Keratinocyte (primary cell): ENCODE data around the gene SYT1. TPM values are rescaled to one million over a fixed set of nuclear protein-coding genes. Genes with fewer than 3 reads are reported as not detected.

Experiments used
- DNase-seq: peaks from one replicate; pipeline ENCODE4 v3.0.0-alpha.2; 2011; ENCODE audit warnings: low read depth, missing footprints, low spot score
- FAIRE-seq: peaks from 2 replicates; lab custom pipeline; 2011; peaks lifted over from hg19 to GRCh38; lab: Jason Lieb, UNC
- H2AFZ ChIP-seq: 2 replicates; pipeline ENCODE4 v1.6.0; 2012; ENCODE audit warnings: low read length, control low read depth, inconsistent platforms; ENCODE audit not compliant: control insufficient read depth
- H3K27ac ChIP-seq: 2 replicates; pipeline ENCODE4 v1.5.1; 2011; ENCODE audit warnings: low read length; ENCODE audit not compliant: control insufficient read depth, insufficient read depth
- H3K27me3 ChIP-seq: 3 replicates; pipeline ENCODE4 v1.6.0; 2011; ENCODE audit warnings: low read length; ENCODE audit not compliant: control insufficient read depth, insufficient read depth; ENCODE audit errors: extremely low read depth
- H3K36me3 ChIP-seq, 2 experiments: 2 replicates in 1 of 2; 3 replicates in 1 of 2; pipeline ENCODE4 v1.5.1; 2011; ENCODE audit warnings: low read length in 2 of 2, mild to moderate bottlenecking in 1 of 2; ENCODE audit not compliant: control insufficient read depth in 2 of 2, insufficient read depth in 2 of 2; ENCODE audit errors: extremely low read depth in 1 of 2
- H3K4me1 ChIP-seq: 3 replicates; pipeline ENCODE4 v1.5.1; 2011; ENCODE audit warnings: low read length; ENCODE audit not compliant: control insufficient read depth, insufficient read depth; ENCODE audit errors: extremely low read depth
- H3K4me2 ChIP-seq: 3 replicates; pipeline ENCODE4 v1.6.0; 2011; ENCODE audit warnings: low read depth, low read length; ENCODE audit not compliant: control insufficient read depth, insufficient read depth; ENCODE audit errors: extremely low read depth
- H3K4me3 ChIP-seq, 3 experiments: fragments of 200-600 bp in 1 of 3; sonication (generic) in 1 of 3; 2 replicates in 2 of 3; 3 replicates in 1 of 3; pipeline ENCODE4 v1.5.1; 2011 to 2016; ENCODE audit warnings: low read length in 3 of 3, mild to moderate bottlenecking in 3 of 3, control low read depth in 2 of 3, inconsistent platforms in 1 of 3, low read depth in 1 of 3, mixed read lengths in 1 of 3, mixed run types in 1 of 3, moderate library complexity in 1 of 3; ENCODE audit not compliant: control insufficient read depth in 2 of 3, insufficient read depth in 2 of 3; ENCODE audit errors: extremely low read depth in 1 of 3
- H3K79me2 ChIP-seq: 2 replicates; pipeline ENCODE4 v1.6.0; 2012; ENCODE audit warnings: low read length; ENCODE audit not compliant: control insufficient read depth, insufficient read depth
- H3K9ac ChIP-seq: 3 replicates; pipeline ENCODE4 v1.6.0; 2011; ENCODE audit warnings: low read length; ENCODE audit not compliant: control insufficient read depth, insufficient read depth; ENCODE audit errors: extremely low read depth
- H3K9me1 ChIP-seq: 3 replicates; pipeline ENCODE4 v1.6.0; 2011; ENCODE audit warnings: low read length; ENCODE audit not compliant: control insufficient read depth, insufficient read depth; ENCODE audit errors: extremely low read depth
- H3K9me3 ChIP-seq: 2 replicates; pipeline ENCODE4 v1.5.1; 2012; ENCODE audit warnings: low read depth, low read length; ENCODE audit not compliant: control insufficient read depth
- H4K20me1 ChIP-seq: 3 replicates; pipeline ENCODE4 v1.6.0; 2011; ENCODE audit warnings: low read length; ENCODE audit not compliant: control insufficient read depth, insufficient read depth; ENCODE audit errors: extremely low read depth
- CTCF ChIP-seq, 3 experiments: IDR thresholded peaks in 1 of 3; conservative IDR thresholded peaks in 1 of 3; optimal IDR thresholded peaks in 1 of 3; 2 replicates in 2 of 3; 3 replicates in 1 of 3; pipeline versions ENCODE3 to v1.5.1; 2011; ENCODE audit warnings: low read length in 3 of 3, mild to moderate bottlenecking in 3 of 3, moderate library complexity in 2 of 3, control low read depth in 1 of 3, inconsistent platforms in 1 of 3; ENCODE audit not compliant: insufficient read depth in 2 of 3; ENCODE audit errors: extremely low read depth in 1 of 3
- EZH2 ChIP-seq: IDR thresholded peaks from one replicate; pipeline ENCODE4 v1.6.1; 2012; ENCODE audit warnings: inconsistent platforms, mild to moderate bottlenecking, low read length, moderate library complexity
- dilution Hi-C: fragments of 300-500 bp; cut with MboI; formaldehyde crosslinking; loops from one replicate; pipeline ENCODE4 v1.7.0; 2020; ENCODE audit warnings: low sequenced_read_pairs; ENCODE audit not compliant: extremely low pct_ligation_motif_present
- polyA plus RNA-seq, 5 experiments: library from polyadenylated mRNA; depleted of rRNA in 3 of 5; stranded (reverse) in 3 of 5; stranded (forward) in 1 of 5; unstranded in 1 of 5; fragments of >200 nt; gene quantifications; 1 replicate in 1 of 5; 2 replicates in 3 of 5; 3 replicates in 1 of 5; pipeline versions ENCODE4 v1.2.1 to v1.2.3, GENCODE V29; 2011 to 2012; ENCODE audit warnings: missing spikeins in 2 of 5, low read depth in 1 of 5, low replicate concordance in 1 of 5

SYT1 gene
- polyA plus RNA-seq, 1 donor (not counting 4 experiments of a cell fraction or from before 2014, with no cell fraction given), result 6.1 TPM

GRCh38 chr12:79326663-79327062 lies 462.1 kb downstream of the SYT1 start:
- Histone ChIP-seq H3K9me3 (no peaks in the 10 kb centered on the region), H3K4me1 (no peaks in the 10 kb centered on the region), H3K4me2 (no peak overlapping the region), H3K27me3 (no peaks in the 10 kb centered on the region), H2AFZ (no peak overlapping the region), H4K20me1 (no peaks in the 10 kb centered on the region), H3K79me2 (no peaks in the 10 kb centered on the region), H3K36me3 (no peaks in the 10 kb centered on the region), H3K9me1 (no peaks in the 10 kb centered on the region), H3K4me3 (no peak overlapping the region), H3K27ac (no peak overlapping the region), H3K9ac (no peak overlapping the region)
- no peak for FAIRE-seq
- dilution Hi-C loops, result no loop called here
- no peak for DNase-seq
- no peak for TF ChIP-seq EZH2
- TF ChIP-seq CTCF (optimal IDR thresholded peaks at IDR 0.05 in 1 of 3, IDR thresholded peaks at IDR 0.05 in 1 of 3, conservative IDR thresholded peaks at IDR 0.05 in 1 of 3; ENCODE audit: extremely low read depth in 1 of 3, insufficient read depth in 2 of 3, low read length in 3 of 3), result no peak

GRCh38 chr12:79327465-79327864 lies 462.9 kb downstream of the SYT1 start:
- Histone ChIP-seq H3K9ac (no peak overlapping the region), H3K36me3 (no peaks in the 10 kb centered on the region), H3K4me2 (no peak overlapping the region), H3K79me2 (no peaks in the 10 kb centered on the region), H3K9me1 (no peaks in the 10 kb centered on the region), H4K20me1 (no peaks in the 10 kb centered on the region), H3K4me1 (no peaks in the 10 kb centered on the region), H2AFZ (no peak overlapping the region), H3K4me3 (no peak overlapping the region), H3K27ac (no peak overlapping the region), H3K27me3 (no peaks in the 10 kb centered on the region), H3K9me3 (no peaks in the 10 kb centered on the region)
- DNase-seq (no peak), FAIRE-seq (no peak)
- TF ChIP-seq CTCF (optimal IDR thresholded peaks at IDR 0.05 in 1 of 3, IDR thresholded peaks at IDR 0.05 in 1 of 3, conservative IDR thresholded peaks at IDR 0.05 in 1 of 3; ENCODE audit: extremely low read depth in 1 of 3, insufficient read depth in 2 of 3, low read length in 3 of 3) (no peak), EZH2 (no peak)
- dilution Hi-C loops, result no loop called here
